NB4 (cell line): Measurements from ENCODE around the gene ZFYVE28.
A peak's percentile ranks its signal among the peaks of the same experiment; 100 is the strongest.

Source experiments
- POLR2A ChIP-seq: IDR thresholded peaks from 2 replicates; pipeline ENCODE4 v1.6.1; 2011; ENCODE audit warnings: mild to moderate bottlenecking; ENCODE audit not compliant: insufficient read length; ENCODE audit errors: extremely low read depth
- TF ChIP-seq, protein P1 (sequence below): IDR thresholded peaks from one replicate; pipeline ENCODE4 v1.5.1; 2012; ENCODE audit warnings: low read depth, low read length
- TF ChIP-seq, protein P2 (sequence below): IDR thresholded peaks from 2 replicates; pipeline ENCODE4 v1.6.1; 2011; ENCODE audit warnings: low read depth, low read length

DNA sequence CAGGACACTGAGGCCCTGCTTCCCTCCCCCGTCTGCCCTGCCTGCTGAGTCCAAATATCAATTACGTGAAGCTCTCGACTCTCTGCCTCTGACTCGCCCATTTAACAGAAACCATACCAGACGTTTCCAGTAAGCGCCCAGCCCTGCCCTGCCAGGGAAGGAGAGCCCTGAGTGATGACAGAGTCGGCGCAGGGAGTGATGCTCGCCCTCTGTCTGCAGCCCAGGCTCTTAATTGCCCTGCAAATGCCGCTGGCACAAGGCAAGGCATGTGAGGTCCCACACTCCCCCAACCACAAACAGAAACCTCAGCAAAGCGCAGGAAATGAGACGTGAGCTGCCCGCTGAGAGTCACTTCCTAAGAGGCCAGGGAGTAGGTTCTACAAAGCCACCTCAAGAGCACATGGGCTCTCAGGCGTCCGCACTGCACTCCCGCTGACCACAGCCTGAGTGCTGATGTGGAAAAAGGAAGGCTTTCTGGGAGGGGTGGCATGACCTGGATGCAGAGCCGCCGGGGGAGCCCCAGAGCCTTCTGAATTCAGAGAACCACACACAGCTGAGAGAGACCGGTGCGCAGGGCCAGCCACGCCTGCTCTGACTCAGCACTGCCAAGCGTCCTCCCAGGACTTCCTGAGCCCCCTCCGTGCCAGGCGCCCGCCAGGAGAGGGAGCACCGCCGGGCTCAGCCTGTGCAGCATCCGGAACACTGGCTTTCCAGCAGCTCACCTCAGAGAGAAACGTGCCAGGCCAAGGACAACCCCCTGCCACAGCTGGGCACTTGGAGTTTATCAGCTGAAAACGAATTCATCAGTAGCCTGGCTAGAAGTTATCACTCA is 5.3 kb downstream of the ZFYVE28 start:
- TF ChIP-seq, protein P1, sequence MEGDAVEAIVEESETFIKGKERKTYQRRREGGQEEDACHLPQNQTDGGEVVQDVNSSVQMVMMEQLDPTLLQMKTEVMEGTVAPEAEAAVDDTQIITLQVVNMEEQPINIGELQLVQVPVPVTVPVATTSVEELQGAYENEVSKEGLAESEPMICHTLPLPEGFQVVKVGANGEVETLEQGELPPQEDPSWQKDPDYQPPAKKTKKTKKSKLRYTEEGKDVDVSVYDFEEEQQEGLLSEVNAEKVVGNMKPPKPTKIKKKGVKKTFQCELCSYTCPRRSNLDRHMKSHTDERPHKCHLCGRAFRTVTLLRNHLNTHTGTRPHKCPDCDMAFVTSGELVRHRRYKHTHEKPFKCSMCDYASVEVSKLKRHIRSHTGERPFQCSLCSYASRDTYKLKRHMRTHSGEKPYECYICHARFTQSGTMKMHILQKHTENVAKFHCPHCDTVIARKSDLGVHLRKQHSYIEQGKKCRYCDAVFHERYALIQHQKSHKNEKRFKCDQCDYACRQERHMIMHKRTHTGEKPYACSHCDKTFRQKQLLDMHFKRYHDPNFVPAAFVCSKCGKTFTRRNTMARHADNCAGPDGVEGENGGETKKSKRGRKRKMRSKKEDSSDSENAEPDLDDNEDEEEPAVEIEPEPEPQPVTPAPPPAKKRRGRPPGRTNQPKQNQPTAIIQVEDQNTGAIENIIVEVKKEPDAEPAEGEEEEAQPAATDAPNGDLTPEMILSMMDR, result peak; percentile 57
- TF ChIP-seq POLR2A, result peak; percentile 23
- TF ChIP-seq, protein P2, sequence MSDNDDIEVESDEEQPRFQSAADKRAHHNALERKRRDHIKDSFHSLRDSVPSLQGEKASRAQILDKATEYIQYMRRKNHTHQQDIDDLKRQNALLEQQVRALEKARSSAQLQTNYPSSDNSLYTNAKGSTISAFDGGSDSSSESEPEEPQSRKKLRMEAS, result peak; percentile 97
